Keratinocyte (primary cell): Measurements from ENCODE around the gene TGFBR1. TPM values are rescaled to one million over a fixed set of nuclear protein-coding genes. Genes with fewer than 3 reads are reported as not detected.

Source experiments
- DNase-seq: peaks from one replicate; pipeline ENCODE4 v3.0.0-alpha.2; 2011; ENCODE audit warnings: low read depth, missing footprints, low spot score
- FAIRE-seq: peaks from 2 replicates; lab custom pipeline; 2011; peaks lifted over from hg19 to GRCh38; lab: Jason Lieb, UNC
- H2AFZ ChIP-seq: 2 replicates; pipeline ENCODE4 v1.6.0; 2012; ENCODE audit warnings: low read length, control low read depth, inconsistent platforms; ENCODE audit not compliant: control insufficient read depth
- H3K27ac ChIP-seq: 2 replicates; pipeline ENCODE4 v1.5.1; 2011; ENCODE audit warnings: low read length; ENCODE audit not compliant: control insufficient read depth, insufficient read depth
- H3K27me3 ChIP-seq: 3 replicates; pipeline ENCODE4 v1.6.0; 2011; ENCODE audit warnings: low read length; ENCODE audit not compliant: control insufficient read depth, insufficient read depth; ENCODE audit errors: extremely low read depth
- H3K36me3 ChIP-seq, 2 experiments: 2 replicates in 1 of 2; 3 replicates in 1 of 2; pipeline ENCODE4 v1.5.1; 2011; ENCODE audit warnings: low read length in 2 of 2, mild to moderate bottlenecking in 1 of 2; ENCODE audit not compliant: control insufficient read depth in 2 of 2, insufficient read depth in 2 of 2; ENCODE audit errors: extremely low read depth in 1 of 2
- H3K4me1 ChIP-seq: 3 replicates; pipeline ENCODE4 v1.5.1; 2011; ENCODE audit warnings: low read length; ENCODE audit not compliant: control insufficient read depth, insufficient read depth; ENCODE audit errors: extremely low read depth
- H3K4me2 ChIP-seq: 3 replicates; pipeline ENCODE4 v1.6.0; 2011; ENCODE audit warnings: low read depth, low read length; ENCODE audit not compliant: control insufficient read depth, insufficient read depth; ENCODE audit errors: extremely low read depth
- H3K4me3 ChIP-seq, 3 experiments: fragments of 200-600 bp in 1 of 3; sonication (generic) in 1 of 3; 2 replicates in 2 of 3; 3 replicates in 1 of 3; pipeline ENCODE4 v1.5.1; 2011 to 2016; ENCODE audit warnings: low read length in 3 of 3, mild to moderate bottlenecking in 3 of 3, control low read depth in 2 of 3, inconsistent platforms in 1 of 3, low read depth in 1 of 3, mixed read lengths in 1 of 3, mixed run types in 1 of 3, moderate library complexity in 1 of 3; ENCODE audit not compliant: control insufficient read depth in 2 of 3, insufficient read depth in 2 of 3; ENCODE audit errors: extremely low read depth in 1 of 3
- H3K79me2 ChIP-seq: 2 replicates; pipeline ENCODE4 v1.6.0; 2012; ENCODE audit warnings: low read length; ENCODE audit not compliant: control insufficient read depth, insufficient read depth
- H3K9ac ChIP-seq: 3 replicates; pipeline ENCODE4 v1.6.0; 2011; ENCODE audit warnings: low read length; ENCODE audit not compliant: control insufficient read depth, insufficient read depth; ENCODE audit errors: extremely low read depth
- H3K9me1 ChIP-seq: 3 replicates; pipeline ENCODE4 v1.6.0; 2011; ENCODE audit warnings: low read length; ENCODE audit not compliant: control insufficient read depth, insufficient read depth; ENCODE audit errors: extremely low read depth
- H3K9me3 ChIP-seq: 2 replicates; pipeline ENCODE4 v1.5.1; 2012; ENCODE audit warnings: low read depth, low read length; ENCODE audit not compliant: control insufficient read depth
- H4K20me1 ChIP-seq: 3 replicates; pipeline ENCODE4 v1.6.0; 2011; ENCODE audit warnings: low read length; ENCODE audit not compliant: control insufficient read depth, insufficient read depth; ENCODE audit errors: extremely low read depth
- CTCF ChIP-seq, 3 experiments: IDR thresholded peaks in 1 of 3; conservative IDR thresholded peaks in 1 of 3; optimal IDR thresholded peaks in 1 of 3; 2 replicates in 2 of 3; 3 replicates in 1 of 3; pipeline versions ENCODE3 to v1.5.1; 2011; ENCODE audit warnings: low read length in 3 of 3, mild to moderate bottlenecking in 3 of 3, moderate library complexity in 2 of 3, control low read depth in 1 of 3, inconsistent platforms in 1 of 3; ENCODE audit not compliant: insufficient read depth in 2 of 3; ENCODE audit errors: extremely low read depth in 1 of 3
- EZH2 ChIP-seq: IDR thresholded peaks from one replicate; pipeline ENCODE4 v1.6.1; 2012; ENCODE audit warnings: inconsistent platforms, mild to moderate bottlenecking, low read length, moderate library complexity
- dilution Hi-C: fragments of 300-500 bp; cut with MboI; formaldehyde crosslinking; loops from one replicate; pipeline ENCODE4 v1.7.0; 2020; ENCODE audit warnings: low sequenced_read_pairs; ENCODE audit not compliant: extremely low pct_ligation_motif_present
- polyA minus RNA-seq, 3 experiments: library from RNA; depleted of rRNA, polyadenylated mRNA; stranded (reverse); fragments of >200 nt; gene quantifications; 1 replicate in 1 of 3; 2 replicates in 1 of 3; 3 replicates in 1 of 3; pipeline ENCODE4 v1.2.3, GENCODE V29; 2011
- polyA plus RNA-seq, 5 experiments: library from polyadenylated mRNA; depleted of rRNA in 3 of 5; stranded (reverse) in 3 of 5; stranded (forward) in 1 of 5; unstranded in 1 of 5; fragments of >200 nt; gene quantifications; 1 replicate in 1 of 5; 2 replicates in 3 of 5; 3 replicates in 1 of 5; pipeline versions ENCODE4 v1.2.1 to v1.2.3, GENCODE V29; 2011 to 2012; ENCODE audit warnings: missing spikeins in 2 of 5, low read depth in 1 of 5, low replicate concordance in 1 of 5

The TGFBR1 gene
- polyA plus RNA-seq, result 41.6 to 55.0 TPM (median 49.7 TPM) in 3 replicates
- polyA plus RNA-seq (2011; ENCODE audit: low read depth), result 21.0 TPM
- 20.7 and 45.7 TPM in 2 replicates for polyA plus RNA-seq (2011; cell fraction: cytosol; rRNA removed)
- polyA plus RNA-seq (2011; cell fraction: nucleus; rRNA removed), result 57.9 and 67.1 TPM in 2 replicates
- polyA plus RNA-seq (2012; ENCODE audit: low replicate concordance), result 18.8 and 28.4 TPM in 2 replicates
- 135 to 193 TPM (median 184 TPM) in 3 replicates for polyA minus RNA-seq
- polyA minus RNA-seq (2011; cell fraction: cytosol; rRNA and poly(A)+ RNA removed), result 57.6 TPM
- 74.4 and 239 TPM in 2 replicates for polyA minus RNA-seq (2011; cell fraction: nucleus; rRNA and poly(A)+ RNA removed)

GRCh38 chr9:99104459-99105151 is at the start of gene TGFBR1:
Gene TGFBR1 (plus strand): TSS chr9:99105113. CDS start chr9:99105206, 93 bp downstream.
- dilution Hi-C loops, result no loop called here
- Histone ChIP-seq H3K4me1 (peaks cover 38% of the 10 kb centered on the region), H3K4me2 (peak within 1 kb of the TSS; percentile 97), H3K27ac (peak within 1 kb of the TSS; percentile 96), H3K36me3 (peaks cover 0 to 3% of the 10 kb centered on the region in 2 experiments), H3K9me3 (no peaks in the 10 kb centered on the region), H3K4me3 (peak within 1 kb of the TSS; percentile 75 to 79 (median 79)), H3K79me2 (peaks cover 39% of the 10 kb centered on the region), H3K9me1 (no peaks in the 10 kb centered on the region), H4K20me1 (no peaks in the 10 kb centered on the region), H3K27me3 (no peaks in the 10 kb centered on the region), H3K9ac (peak within 1 kb of the TSS; percentile 89), H2AFZ (peak within 1 kb of the TSS; percentile 89)
- FAIRE-seq (peak; percentile 20), DNase-seq (peak; percentile 59)
- TF ChIP-seq CTCF (optimal IDR thresholded peaks at IDR 0.05 in 1 of 3, IDR thresholded peaks at IDR 0.05 in 1 of 3, conservative IDR thresholded peaks at IDR 0.05 in 1 of 3; ENCODE audit: extremely low read depth in 1 of 3, insufficient read depth in 2 of 3, low read length in 3 of 3), result no peak
- TF ChIP-seq EZH2, result no peak

GRCh38 chr9:99055384-99055783 is 49.5 kb upstream of the TGFBR1 start:
- no peak for FAIRE-seq
- H3K4me1 ChIP-seq, result peaks cover 42% of the 10 kb centered on the region
- dilution Hi-C loops, result no loop called here
- no peak overlapping the region for H3K4me2 ChIP-seq
- peak; percentile 66 for DNase-seq
- H3K9ac ChIP-seq, result no peak overlapping the region
- H3K36me3 ChIP-seq, result no peaks in the 10 kb centered on the region
- H3K27ac ChIP-seq, result no peak overlapping the region
- H3K9me3 ChIP-seq, result no peaks in the 10 kb centered on the region
- no peaks in the 10 kb centered on the region for H3K79me2 ChIP-seq
- H3K27me3 ChIP-seq, result no peaks in the 10 kb centered on the region
- H3K4me3 ChIP-seq, result no peak overlapping the region
- no peak overlapping the region for H2AFZ ChIP-seq
- H4K20me1 ChIP-seq, result no peaks in the 10 kb centered on the region
- H3K9me1 ChIP-seq, result peaks cover 3% of the 10 kb centered on the region
- TF ChIP-seq CTCF (optimal IDR thresholded peaks at IDR 0.05 in 1 of 3, IDR thresholded peaks at IDR 0.05 in 1 of 3, conservative IDR thresholded peaks at IDR 0.05 in 1 of 3; ENCODE audit: extremely low read depth in 1 of 3, insufficient read depth in 2 of 3, low read length in 3 of 3) (no peak), EZH2 (no peak)
